ENCODE data around the gene GRIA2. TPM values are rescaled to one million over a fixed set of nuclear protein-coding genes. Genes with fewer than 3 reads are reported as not detected.

Gene GRIA2
- total RNA-seq, 4 donors from 2014 or later = 4.5 to 21.6 (median 9.8) TPM

GRCh38 chr4:157265281-157265680, 44.8 kb downstream of the GRIA2 start:
- H3K4me3 ChIP-seq = no peak overlapping the region
- H3K4me1 ChIP-seq = no peaks in the 10 kb centered on the region
- H3K9me3 ChIP-seq = no peaks in the 10 kb centered on the region
- no peak overlapping the region for H3K27ac ChIP-seq
- no peaks in the 10 kb centered on the region for H3K36me3 ChIP-seq
- WGBS, 2 donors = 52 to 60% methylated on average over 2 of the region's 2 CpGs
- DNase-seq (ENCODE audit: low spot score in 2 of 2) = no peak
- H3K27me3 ChIP-seq = no peaks in the 10 kb centered on the region
- TF ChIP-seq EP300 (IDR thresholded peaks at IDR 0.05) = no peak
- TF ChIP-seq POLR2A (IDR thresholded peaks at IDR 0.05) = no peak
- TF ChIP-seq CTCF (IDR thresholded peaks at IDR 0.05) = no peak

- H3K4me1 ChIP-seq = no peaks in the 10 kb centered on the region
- TF ChIP-seq CTCF (IDR thresholded peaks at IDR 0.05) (no peak), EP300 (IDR thresholded peaks at IDR 0.05) (no peak), POLR2A (IDR thresholded peaks at IDR 0.05) (no peak)
- H3K36me3 ChIP-seq = no peaks in the 10 kb centered on the region
- H3K9me3 ChIP-seq = peaks cover 0 to 10% (median 0%) of the 10 kb centered on the region in 4 donors
- no peak for DNase-seq (ENCODE audit: low spot score in 2 of 2)
- no peak overlapping the region for H3K27ac ChIP-seq
- H3K27me3 ChIP-seq = no peaks in the 10 kb centered on the region
- H3K4me3 ChIP-seq = no peak overlapping the region
- 85 to 91% methylated on average over 2 of the region's 2 CpGs for WGBS, 2 donors
Measured at GRCh38 chr4:157270108-157270507, 49.6 kb downstream of the GRIA2 start.

- 75 to 88% methylated on average over 5 of the region's 5 CpGs for WGBS, 2 donors
- H3K4me3 ChIP-seq = no peak overlapping the region
- no peaks in the 10 kb centered on the region for H3K27me3 ChIP-seq
- H3K36me3 ChIP-seq = no peaks in the 10 kb centered on the region
- no peak overlapping the region for H3K27ac ChIP-seq
- TF ChIP-seq CTCF (IDR thresholded peaks at IDR 0.05) (no peak), EP300 (IDR thresholded peaks at IDR 0.05) (no peak), POLR2A (IDR thresholded peaks at IDR 0.05) (no peak)
- H3K4me1 ChIP-seq = no peaks in the 10 kb centered on the region
- DNase-seq (ENCODE audit: low spot score in 2 of 2) = no peak
- H3K9me3 ChIP-seq = peaks cover 0 to 14% (median 0%) of the 10 kb centered on the region in 4 donors
Measured at GRCh38 chr4:157270552-157270951, 50.0 kb downstream of the GRIA2 start.

- 60 to 64% methylated on average over 1 of the region's 1 CpG for WGBS, 2 donors
- no peak overlapping the region for H3K27ac ChIP-seq
Measured at GRCh38 chr4:157271166-157271869, 50.8 kb downstream of the GRIA2 start.

More at GRCh38 chr4:157271166-157271869, 50.8 kb downstream of the GRIA2 start:
- no peaks in the 10 kb centered on the region for H3K36me3 ChIP-seq
- no peak for TF ChIP-seq POLR2A (IDR thresholded peaks at IDR 0.05)
- no peak for TF ChIP-seq CTCF (IDR thresholded peaks at IDR 0.05)
- TF ChIP-seq EP300 (IDR thresholded peaks at IDR 0.05) = no peak
- H3K4me3 ChIP-seq = no peak overlapping the region
- H3K4me1 ChIP-seq = no peaks in the 10 kb centered on the region
- H3K9me3 ChIP-seq = peaks cover 0 to 19% (median 0%) of the 10 kb centered on the region in 4 donors
- H3K27me3 ChIP-seq = no peaks in the 10 kb centered on the region
- DNase-seq (ENCODE audit: low spot score in 2 of 2) = no peak
